ENCODE data around the gene KRTAP6-2.

KRTAP6-2 gene, protein sequence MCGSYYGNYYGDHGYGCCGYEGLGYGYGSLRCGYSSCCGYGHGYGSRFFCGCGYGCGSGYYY

DNA sequence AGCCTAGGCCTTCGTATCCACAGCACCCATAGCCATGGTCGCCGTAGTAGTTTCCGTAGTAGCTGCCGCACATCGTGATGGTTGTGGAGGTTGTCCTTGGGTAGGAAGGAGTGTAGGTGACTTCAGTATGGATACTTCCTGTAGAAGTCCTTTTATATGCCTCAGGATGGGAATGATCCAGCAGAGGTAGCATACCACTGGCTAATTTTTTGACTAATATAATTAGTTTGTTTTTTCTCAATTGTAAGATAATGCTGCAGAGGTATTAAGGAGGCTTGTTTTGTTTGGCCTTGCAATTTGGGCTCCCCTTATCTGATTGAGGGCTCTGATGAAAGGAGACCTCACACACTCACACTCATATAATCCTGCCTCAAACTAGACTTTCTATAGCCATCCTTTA lies at the start of gene KRTAP6-2:
Gene KRTAP6-2 (minus strand): TSS at position 101 of the 400 bp plus-strand sequence. CDS start 28 bp downstream, at position 73.
- peak; percentile 40 for FAIRE-seq
- no peak for DNase-seq (ENCODE audit: low spot score)

DNA sequence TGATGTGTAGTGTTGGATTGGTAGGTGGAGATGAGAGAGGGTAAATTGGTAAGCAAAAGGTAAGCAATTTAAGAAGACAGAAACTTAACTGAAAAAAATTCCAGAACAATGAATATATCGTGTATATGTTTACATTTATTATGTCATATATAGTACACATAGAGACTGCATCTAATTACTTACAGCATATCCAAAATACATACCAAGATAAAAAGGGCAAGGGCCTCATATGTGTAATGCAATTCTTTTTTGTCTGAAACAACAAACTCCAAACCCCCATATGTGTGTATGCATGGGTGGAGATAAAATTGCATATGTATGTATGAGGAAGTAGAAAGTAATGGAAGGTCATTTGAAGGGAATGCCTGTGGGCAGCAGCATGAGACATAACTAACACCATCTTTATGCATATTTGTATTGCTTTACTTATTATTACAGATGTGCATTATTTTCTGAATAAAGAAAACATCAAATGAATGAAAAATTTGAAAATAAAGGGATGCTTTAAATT lies 48.3 kb upstream of the KRTAP6-2 start:
- no peak for DNase-seq (ENCODE audit: low spot score)
- FAIRE-seq = no peak

DNA sequence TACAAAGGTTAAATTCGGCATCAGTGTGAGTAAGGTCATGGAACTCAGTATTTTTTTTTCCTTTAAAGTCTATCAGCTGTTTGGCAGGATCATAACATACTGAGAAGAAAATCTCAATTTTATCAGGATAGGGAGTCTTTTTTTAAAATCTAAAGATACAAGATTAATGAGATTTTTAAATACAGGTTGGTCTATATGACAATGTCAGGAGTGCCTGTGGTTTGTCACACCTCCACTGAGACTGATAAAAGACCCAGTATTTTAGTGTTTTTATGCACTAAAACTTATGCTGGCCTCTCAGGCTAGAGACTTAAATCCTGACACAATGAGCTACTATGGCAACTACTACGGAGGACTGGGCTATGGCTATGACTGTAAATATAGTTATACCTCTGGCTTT lies 43.9 kb upstream of the KRTAP6-2 start, which contains the start of gene KRTAP20-3:
Gene KRTAP20-3 (plus strand): TSS at position 301 of the 400 bp plus-strand sequence.
- no peak for DNase-seq (ENCODE audit: low spot score)
- FAIRE-seq = peak; percentile 40

DNA sequence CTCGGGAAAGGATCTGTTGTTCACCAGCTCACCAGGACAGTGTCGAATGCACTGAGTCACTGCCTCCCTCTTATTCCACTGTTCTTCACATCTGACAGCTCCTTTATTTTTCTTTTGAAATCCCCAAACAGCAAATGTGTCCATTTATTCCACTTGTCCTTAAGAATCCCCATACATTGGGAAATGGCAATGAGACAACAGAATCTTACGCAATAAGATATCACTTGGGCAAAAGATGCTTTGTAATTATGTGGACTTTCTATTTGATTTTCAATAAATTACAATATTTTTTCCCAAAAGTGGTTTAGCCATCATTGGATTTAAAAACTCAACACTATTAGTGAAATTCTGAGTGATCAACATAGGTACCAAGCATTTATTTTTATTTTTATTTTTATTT lies 40.0 kb upstream of the KRTAP6-2 start:
- no peak for FAIRE-seq
- DNase-seq (ENCODE audit: low spot score) = no peak

DNA sequence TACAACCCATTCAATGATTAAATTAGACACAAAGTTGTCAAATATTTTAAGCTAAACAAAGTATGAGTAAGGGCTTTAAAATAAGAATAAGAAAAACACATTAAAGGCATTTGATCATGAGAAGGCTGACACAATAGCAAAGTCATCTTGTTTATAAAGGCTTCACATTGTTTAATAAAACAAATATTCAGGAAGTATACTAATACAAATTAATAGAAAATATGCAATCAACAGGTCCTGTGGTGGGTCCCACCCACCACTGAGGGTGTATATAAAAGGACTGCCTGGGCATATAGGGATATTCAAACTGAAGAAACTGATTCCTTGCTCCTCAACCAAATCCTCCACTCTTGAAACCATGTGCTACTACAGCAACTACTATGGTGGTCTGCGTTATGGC lies 36.2 kb upstream of the KRTAP6-2 start, which contains the start of gene KRTAP20-2:
Gene KRTAP20-2 (plus strand): TSS at position 301 of the 400 bp plus-strand sequence. CDS start 58 bp downstream, at position 359.
- no peak for FAIRE-seq
- no peak for DNase-seq (ENCODE audit: low spot score)

DNA sequence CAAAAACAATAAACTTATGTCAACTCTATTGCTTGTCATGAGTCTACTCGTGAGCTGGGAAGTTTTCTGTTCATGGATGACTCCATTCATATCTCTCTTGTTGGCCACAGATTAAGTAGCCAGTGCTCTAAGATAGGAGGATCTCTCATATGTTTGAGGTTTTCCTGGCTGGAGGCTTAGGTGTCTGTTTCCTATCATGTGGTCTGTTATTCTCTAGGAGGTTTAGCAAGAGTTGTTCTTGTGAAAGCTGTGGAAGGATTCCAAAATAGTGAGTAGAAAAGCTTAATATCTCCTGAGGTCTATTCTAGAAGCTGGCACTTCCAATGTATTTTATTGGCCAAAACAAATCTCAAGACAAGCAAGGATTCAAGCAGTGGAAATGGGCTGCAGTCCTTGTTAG lies 30.5 kb upstream of the KRTAP6-2 start:
- DNase-seq (ENCODE audit: low spot score) (no peak), FAIRE-seq (no peak)

DNA sequence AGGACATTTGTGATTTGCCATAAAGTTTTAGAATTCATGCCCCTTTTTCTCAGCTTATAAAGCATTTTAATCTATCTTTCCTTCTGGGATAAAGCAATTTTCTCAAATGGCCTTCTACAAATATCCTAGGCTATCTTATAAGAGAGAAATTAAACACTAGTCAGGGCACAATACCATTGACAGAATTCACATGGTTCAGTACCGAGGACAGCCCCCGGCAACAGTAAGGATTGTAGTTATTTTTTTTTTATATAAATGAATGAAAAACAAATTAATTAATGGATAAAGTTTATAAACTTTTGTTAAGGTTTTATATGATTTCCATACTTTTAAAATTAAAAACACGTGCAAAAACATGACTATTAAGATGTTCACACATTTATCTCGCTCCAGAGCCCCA lies 29.4 kb upstream of the KRTAP6-2 start:
- no peak for FAIRE-seq

DNA sequence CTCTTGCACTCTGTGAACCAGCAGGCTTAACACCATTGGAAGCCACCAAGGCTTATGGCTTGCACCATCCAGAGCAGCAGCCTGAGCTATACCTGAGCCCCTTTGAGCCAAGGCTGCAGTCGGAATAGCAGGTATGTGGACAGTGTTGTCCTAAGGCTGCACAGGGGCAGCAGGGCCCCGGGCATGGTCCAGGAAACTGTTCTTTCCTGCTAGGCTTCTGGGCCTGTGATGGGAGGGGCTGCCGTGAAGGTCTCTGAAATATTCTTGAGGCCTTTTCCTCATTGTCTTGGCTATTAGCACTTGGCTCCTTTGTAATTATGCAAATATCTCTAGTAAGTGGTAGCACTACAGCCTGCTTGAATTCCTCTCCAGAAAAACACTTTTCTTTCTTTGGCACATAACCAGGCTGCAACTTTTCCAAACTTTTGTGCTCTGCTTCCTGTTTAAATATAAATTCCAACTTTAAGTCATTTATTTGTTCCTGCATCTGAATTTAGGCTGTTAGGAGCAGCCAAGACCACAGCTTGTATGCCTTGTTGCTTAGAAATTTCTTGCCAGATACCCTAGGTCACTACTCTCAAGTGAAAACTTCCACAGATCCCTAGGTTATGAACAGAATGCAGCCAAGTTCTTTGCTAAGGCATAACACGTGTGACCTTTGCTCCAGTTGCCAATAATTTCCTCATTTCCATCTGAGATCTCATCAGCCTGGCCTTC lies 26.9 kb upstream of the KRTAP6-2 start:
- DNase-seq (ENCODE audit: low spot score) (no peak), FAIRE-seq (no peak)

More for the DNA sequence above, 29.4 kb upstream of the KRTAP6-2 start:
- DNase-seq (ENCODE audit: low spot score) = no peak

DNA sequence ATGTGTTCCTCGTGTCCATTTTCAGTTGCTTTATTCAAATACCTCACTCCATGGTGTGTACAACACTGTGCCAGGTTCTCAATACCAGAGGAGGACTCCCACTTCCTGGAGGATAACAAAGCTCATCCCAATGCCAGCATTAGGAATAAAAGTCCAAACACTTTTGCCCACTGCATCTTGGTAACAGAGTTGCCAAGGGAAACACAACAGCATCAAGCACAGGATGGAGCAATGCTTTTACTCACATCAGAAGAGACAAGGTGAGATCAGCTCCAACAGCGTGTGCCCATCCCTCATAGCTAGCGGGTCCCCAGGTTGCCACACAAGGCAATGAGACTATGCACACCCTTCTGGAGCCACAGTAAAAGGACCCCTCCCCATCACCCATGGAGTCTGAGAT lies 24.7 kb upstream of the KRTAP6-2 start:
- DNase-seq (ENCODE audit: low spot score) (no peak), FAIRE-seq (peak; percentile 17)

DNA sequence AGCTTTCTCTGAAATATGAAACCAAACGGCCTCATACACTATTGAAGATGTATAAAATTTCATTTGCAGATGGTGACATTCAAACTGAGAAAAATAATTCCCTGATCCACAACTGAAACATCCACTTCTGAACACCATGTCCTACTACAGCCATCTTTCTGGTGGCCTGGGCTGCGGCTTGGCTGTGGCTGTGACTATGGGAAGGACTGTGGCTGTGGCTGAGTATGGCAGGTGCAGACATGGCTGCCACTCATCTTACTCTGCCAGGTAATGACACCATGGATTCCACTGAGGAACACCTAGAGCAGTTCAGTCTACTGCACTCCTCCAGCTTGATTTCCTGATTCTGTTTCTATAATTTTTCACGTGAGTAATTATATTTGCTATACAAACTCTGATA lies 21.8 kb upstream of the KRTAP6-2 start, which contains the start of gene KRTAP20-4:
Gene KRTAP20-4 (plus strand): TSS at position 106 of the 400 bp plus-strand sequence.
- FAIRE-seq (no peak), DNase-seq (ENCODE audit: low spot score) (no peak)

DNA sequence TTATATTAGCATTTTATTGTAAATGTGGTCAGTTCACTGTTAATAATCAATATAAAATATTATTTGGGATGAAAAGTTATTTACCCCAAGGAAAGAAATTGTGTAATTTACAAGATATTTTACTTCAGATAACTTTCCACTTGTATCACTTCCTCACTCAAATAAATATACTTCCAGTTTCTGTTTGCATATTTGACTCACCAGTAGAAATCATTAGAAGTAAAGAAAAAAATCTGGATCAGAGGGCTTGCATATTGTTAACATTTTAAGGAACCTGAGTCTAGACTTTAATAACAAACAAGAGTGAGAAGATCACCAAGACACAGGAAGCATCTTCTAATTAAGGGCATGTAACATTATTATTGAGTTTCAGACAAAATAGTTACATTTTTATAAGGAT lies 21.4 kb upstream of the KRTAP6-2 start:
- no peak for FAIRE-seq

DNA sequence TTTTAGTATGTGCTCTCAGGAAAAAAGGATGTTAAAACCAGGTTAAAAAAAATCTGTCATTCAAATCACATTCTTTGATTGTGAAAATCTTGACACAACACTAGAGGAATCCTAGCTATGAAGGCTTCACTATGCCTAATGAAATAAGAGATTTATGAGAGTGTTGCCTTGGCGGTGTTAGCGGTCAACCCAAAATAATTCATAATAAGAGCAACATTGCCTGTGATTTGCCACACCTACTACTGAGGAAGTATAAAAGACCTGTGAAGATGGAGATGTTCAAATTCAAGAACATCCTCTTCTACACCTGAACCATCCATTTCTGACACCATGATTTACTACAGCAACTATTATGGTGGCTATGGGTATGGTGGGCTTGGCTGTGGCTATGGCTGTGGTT lies 17.4 kb upstream of the KRTAP6-2 start, which contains the start of gene KRTAP20-1:
Gene KRTAP20-1 (plus strand): TSS at position 301 of the 400 bp plus-strand sequence. CDS start 30 bp downstream, at position 331.
- no peak for DNase-seq (ENCODE audit: low spot score)
- peak; percentile 69 for FAIRE-seq

More for the DNA sequence above, 21.4 kb upstream of the KRTAP6-2 start:
- DNase-seq (ENCODE audit: low spot score) = no peak

DNA sequence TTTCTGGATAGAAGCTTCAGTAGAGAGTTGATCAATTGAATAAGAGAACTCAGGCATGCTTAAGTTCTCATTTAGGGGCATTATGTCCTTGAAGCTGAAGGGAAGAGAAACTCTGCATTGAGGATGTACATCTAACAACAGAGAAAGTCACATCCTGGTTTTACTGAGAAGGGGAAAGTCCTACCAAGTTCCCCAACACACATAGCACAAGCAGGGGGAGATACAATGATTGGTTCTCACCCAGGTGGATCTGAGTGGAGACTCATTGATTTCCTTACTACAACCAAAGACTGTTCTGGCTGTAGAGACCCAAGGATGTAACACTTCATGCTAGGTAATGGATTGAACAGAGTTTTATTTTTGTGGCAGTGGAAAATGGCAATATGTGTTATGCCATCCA lies 16.5 kb upstream of the KRTAP6-2 start:
- FAIRE-seq = no peak
- no peak for DNase-seq (ENCODE audit: low spot score)

DNA sequence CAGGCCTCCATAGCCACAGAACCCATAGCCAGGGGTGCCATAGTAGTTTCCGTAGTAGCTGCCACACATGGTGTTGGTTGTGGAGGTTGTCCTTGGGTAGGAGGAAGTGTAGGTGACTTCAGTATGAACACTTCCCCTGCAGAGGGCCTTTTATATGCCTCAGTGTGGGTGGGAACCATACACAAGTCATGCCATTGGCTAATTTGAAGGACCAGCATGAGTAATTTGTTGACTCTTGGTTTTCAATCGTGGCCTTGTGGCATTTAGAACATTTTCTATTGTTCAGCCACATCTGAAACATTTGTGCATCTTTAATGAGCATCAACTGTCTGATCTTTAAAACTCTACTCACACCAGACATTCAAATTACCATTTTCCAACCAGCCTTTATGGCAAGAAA lies 15.1 kb upstream of the KRTAP6-2 start, which contains the start of gene KRTAP6-1:
Gene KRTAP6-1 (minus strand): TSS at position 95 of the 400 bp plus-strand sequence. CDS start 26 bp downstream, at position 69.
- no peak for DNase-seq (ENCODE audit: low spot score)
- no peak for FAIRE-seq

DNA sequence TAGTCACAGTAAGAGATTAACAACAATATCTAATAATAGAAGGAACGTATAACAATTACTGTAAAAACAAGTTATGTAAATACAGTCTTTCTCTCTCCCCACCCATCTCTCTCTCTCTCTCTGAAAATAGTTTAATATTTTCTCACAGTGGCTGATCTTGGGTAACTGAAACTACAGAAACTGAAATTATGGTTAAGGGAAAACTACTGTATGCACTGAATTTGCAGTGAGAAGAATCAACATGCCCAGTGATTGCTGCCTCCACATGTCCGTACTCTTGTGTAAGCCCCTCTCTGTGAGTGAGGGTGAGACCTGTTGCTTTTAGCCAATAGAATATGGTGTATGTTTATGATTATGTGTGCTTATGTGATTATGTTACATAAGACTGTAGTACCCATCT lies 13.4 kb upstream of the KRTAP6-2 start:
- FAIRE-seq (peak; percentile 32), DNase-seq (ENCODE audit: low spot score) (no peak)

DNA sequence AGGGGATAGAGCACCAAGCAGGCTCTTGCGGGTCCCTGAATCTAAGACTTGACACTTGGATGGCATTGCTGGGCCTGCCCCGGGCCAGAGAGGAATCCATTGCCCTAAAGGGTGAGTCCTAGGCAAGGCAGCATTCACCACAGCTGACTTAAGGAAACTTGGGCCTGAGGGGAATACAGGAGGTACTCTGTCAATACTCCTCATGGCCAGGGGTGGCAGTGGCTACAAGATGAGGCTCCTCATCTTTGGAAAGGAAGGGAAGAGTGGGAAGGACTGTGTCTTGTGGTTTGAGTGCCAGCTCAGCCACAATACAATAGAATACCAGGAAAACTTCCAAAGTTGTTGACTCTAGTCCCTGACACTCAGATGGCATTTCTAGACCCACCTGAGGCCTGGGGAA lies 7.3 kb upstream of the KRTAP6-2 start:
- no peak for DNase-seq (ENCODE audit: low spot score)
- no peak for FAIRE-seq

DNA sequence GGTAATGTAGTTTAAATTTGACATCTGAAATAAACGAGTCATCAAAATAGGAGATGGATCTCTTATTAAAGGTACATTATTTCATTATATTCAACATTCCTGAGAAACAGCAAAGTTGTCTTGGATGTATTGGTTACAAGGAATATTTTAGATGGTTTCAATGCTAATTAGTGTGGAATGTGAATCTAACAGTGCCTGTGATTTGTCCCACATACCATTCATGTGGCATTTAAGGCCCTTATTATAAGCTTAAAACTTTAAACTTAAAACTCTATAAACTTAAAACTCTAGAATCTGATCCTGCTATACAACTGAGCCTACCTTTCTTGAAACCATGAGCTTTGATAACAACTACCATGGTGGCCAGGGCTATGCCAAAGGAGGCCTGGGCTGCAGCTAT lies 2.1 kb upstream of the KRTAP6-2 start, which contains the start of gene KRTAP22-1:
Gene KRTAP22-1 (plus strand): TSS at position 301 of the 400 bp plus-strand sequence.
- FAIRE-seq = no peak
- DNase-seq (ENCODE audit: low spot score) = no peak

DNA sequence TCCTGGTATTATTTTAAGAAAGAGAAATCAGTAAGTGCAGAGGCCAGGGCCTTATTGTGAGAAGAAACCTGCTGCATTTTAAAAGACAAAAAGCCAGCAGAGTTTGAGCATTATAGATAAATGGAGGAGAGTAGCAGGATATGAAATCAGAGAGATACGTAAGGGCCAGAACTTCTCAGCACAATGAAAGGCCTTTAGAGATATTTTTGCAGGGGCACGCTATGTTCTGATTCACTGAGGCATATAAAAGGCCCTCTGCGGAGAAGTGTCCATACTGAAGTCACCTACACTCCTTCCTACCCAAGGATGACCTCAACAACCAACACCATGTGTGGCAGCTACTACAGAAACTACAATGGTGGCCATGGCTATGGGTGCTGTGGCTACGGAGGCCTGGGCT lies 6.6 kb downstream of the KRTAP6-2 start, which contains the start of gene KRTAP6-3:
Gene KRTAP6-3 (plus strand): TSS at position 301 of the 400 bp plus-strand sequence. CDS start 6 bp downstream, at position 307.
- DNase-seq (ENCODE audit: low spot score) (no peak), FAIRE-seq (no peak)

DNA sequence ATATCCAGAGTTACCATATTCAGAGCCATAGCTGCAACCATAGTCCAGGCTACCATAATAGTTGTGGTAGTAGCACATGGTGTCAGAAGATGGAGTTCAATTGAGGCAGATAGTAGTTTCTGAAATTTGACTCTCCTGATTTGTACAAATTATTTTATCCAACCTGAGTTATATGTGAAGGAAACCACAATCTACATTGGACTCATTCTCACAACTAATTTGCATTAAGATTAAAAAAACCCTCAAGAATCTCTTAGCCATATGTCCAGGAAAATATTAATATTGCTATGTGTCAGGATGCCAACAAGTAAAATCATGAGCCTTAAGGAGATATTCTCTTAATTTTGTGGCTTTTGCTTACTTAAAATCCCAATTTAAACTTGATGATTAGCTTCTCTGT lies 8.4 kb downstream of the KRTAP6-2 start, which contains the start of gene KRTAP22-2:
Gene KRTAP22-2 (minus strand): TSS at position 101 of the 400 bp plus-strand sequence.
- DNase-seq (ENCODE audit: low spot score) = no peak
- FAIRE-seq = no peak

DNA sequence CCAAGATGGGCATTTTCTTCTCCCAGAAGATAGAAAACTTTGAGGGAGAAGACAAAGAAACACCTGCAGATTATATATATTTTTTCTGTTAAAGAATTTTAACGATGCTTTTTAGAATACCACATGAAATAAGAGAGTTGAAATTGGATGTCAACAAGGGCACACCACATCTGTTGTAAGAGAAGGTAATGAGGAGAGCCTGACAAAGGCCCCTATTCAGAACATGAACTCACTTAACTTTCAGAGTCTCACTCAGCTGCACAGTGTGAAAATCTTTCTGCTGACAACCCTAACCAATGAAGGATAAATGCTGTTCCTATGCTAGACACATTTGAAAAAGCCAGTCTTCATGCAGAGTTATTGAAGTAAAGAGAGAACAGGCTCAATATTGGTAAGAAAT lies 15.8 kb downstream of the KRTAP6-2 start:
- FAIRE-seq (no peak), DNase-seq (ENCODE audit: low spot score) (no peak)

DNA sequence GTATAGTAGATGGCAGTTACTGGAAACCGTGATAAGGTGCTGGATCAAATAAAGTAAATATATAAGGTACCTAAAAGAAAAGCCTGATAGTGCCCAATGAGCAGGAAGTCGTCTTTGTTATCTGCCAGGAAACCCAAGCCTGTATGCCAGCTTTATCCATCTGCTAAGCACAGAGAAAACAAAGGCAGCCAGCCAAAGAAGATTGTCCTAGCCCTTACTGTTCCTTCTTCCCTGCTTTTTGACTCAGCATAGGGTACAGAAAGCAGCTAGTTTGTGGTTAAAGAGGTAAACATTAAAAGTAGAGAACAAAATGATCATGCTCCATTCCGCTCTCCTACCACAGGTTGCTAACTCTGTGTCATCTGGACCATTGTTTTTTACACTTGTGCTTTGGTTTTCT lies 18.6 kb downstream of the KRTAP6-2 start:
- no peak for DNase-seq (ENCODE audit: low spot score)
- FAIRE-seq = no peak

DNA sequence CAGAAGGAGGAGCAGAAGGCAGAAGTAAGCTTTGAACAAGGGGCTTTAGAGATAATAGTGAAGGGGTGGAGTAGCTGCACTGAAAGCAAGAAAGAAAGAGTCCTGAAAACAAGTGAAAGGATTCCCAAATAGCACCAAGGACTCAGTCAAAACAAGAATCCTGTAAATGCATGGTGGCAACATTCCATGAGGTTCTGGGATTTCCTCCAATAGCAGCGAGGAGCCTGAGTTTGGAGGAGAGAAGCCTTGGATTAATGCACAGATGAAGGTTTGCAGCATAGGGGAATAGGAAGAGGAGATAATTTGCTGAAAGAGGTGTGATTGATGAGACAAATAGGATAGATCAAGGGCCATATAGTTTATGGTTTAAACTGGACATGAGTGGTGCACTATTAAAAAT lies 19.4 kb downstream of the KRTAP6-2 start:
- no peak for DNase-seq (ENCODE audit: low spot score)

More for the DNA sequence above, 19.4 kb downstream of the KRTAP6-2 start:
- no peak for FAIRE-seq

Data from urothelium cell line (cell line).